GM12891 (cell line): ENCODE measurements around the gene ADAMTS17.

Experiments used
- PAX5 ChIP-seq: IDR thresholded peaks from 2 replicates; pipeline ENCODE4 v1.6.1; 2011; ENCODE audit warnings: low read length, moderate library complexity, mild to moderate bottlenecking; ENCODE audit not compliant: insufficient read depth, severe bottlenecking
- POLR2A ChIP-seq: IDR thresholded peaks from 2 replicates; pipeline ENCODE4 v1.6.1; 2011; ENCODE audit warnings: low read depth, low read length, control low read depth
- POLR2AphosphoS5 ChIP-seq: IDR thresholded peaks from 2 replicates; pipeline ENCODE4 v1.6.1; 2011; ENCODE audit warnings: low read depth, low read length, control low read depth
- POU2F2 ChIP-seq: IDR thresholded peaks from 2 replicates; pipeline ENCODE4 v1.6.1; 2011; ENCODE audit warnings: low read depth, mild to moderate bottlenecking, control low read depth, low read length, moderate library complexity
- SPI1 ChIP-seq: IDR thresholded peaks from 2 replicates; pipeline ENCODE4 v1.6.1; 2011; ENCODE audit warnings: low read depth, low read length, control low read depth
- TAF1 ChIP-seq: IDR thresholded peaks from 2 replicates; pipeline ENCODE4 v1.6.1; 2011; ENCODE audit warnings: low read depth, low read length, control low read depth

- no peak for TF ChIP-seq POLR2A
- TF ChIP-seq POLR2AphosphoS5: no peak
- TF ChIP-seq POU2F2: no peak
- TF ChIP-seq TAF1: no peak
- TF ChIP-seq PAX5: no peak
- no peak for TF ChIP-seq SPI1
Measured at GRCh38 chr15:100205549-100206295, 136.1 kb downstream of the ADAMTS17 start.
